Measurements from ENCODE around the gene TRIM23. TPM values are rescaled to one million over a fixed set of nuclear protein-coding genes. Genes with fewer than 3 reads are reported as not detected.
"Not testable (repeated sequence)": the region's sequence is repeated elsewhere in the genome, so short reads cannot be mapped to it uniquely, and the experiment has no call there.

The TRIM23 gene
- total RNA-seq, 1 donor = 31.5 TPM

GRCh38 chr5:65623482-65623881, 651 bp downstream of the TRIM23 start:
- peak overlapping the region; percentile 99 for H3K4me3 ChIP-seq (ENCODE audit: low read depth, low read length)
- TF ChIP-seq CTCF (IDR thresholded peaks at IDR 0.05; ENCODE audit: insufficient read depth, low read depth, low read length) = no peak
- DNase-seq (ENCODE audit: low read depth) = no peak

- H3K4me3 ChIP-seq (ENCODE audit: low read depth, low read length); DNase-seq (ENCODE audit: low read depth): not testable (repeated sequence)
These were observed 2.2 kb downstream of the TRIM23 start for GRCh38 chr5:65621961-65622360.

- H3K4me3 ChIP-seq (ENCODE audit: low read depth, low read length) = no peak overlapping the region
- TF ChIP-seq CTCF (IDR thresholded peaks at IDR 0.05; ENCODE audit: insufficient read depth, low read depth, low read length) = no peak
- DNase-seq (ENCODE audit: low read depth) = no peak
These were observed 4.1 kb downstream of the TRIM23 start for GRCh38 chr5:65620021-65620420.

- DNase-seq (ENCODE audit: low read depth) = no peak
- TF ChIP-seq CTCF (IDR thresholded peaks at IDR 0.05; ENCODE audit: insufficient read depth, low read depth, low read length) = no peak
These were observed 11.7 kb downstream of the TRIM23 start for GRCh38 chr5:65612298-65612907.

GRCh38 chr5:65611524-65611923, 12.6 kb downstream of the TRIM23 start:
- peak; percentile 11 for DNase-seq (ENCODE audit: low read depth)
- TF ChIP-seq CTCF (IDR thresholded peaks at IDR 0.05; ENCODE audit: insufficient read depth, low read depth, low read length) = no peak
- no peak overlapping the region for H3K4me3 ChIP-seq (ENCODE audit: low read depth, low read length)

More at GRCh38 chr5:65612298-65612907, 11.7 kb downstream of the TRIM23 start:
- H3K4me3 ChIP-seq (ENCODE audit: low read depth, low read length) = no peak overlapping the region

- not testable (repeated sequence) for DNase-seq (ENCODE audit: low read depth); H3K4me3 ChIP-seq (ENCODE audit: low read depth, low read length)
These were observed 22.4 kb downstream of the TRIM23 start for GRCh38 chr5:65601761-65602160.

GRCh38 chr5:65588694-65589093, 35.4 kb downstream of the TRIM23 start:
- TF ChIP-seq CTCF (IDR thresholded peaks at IDR 0.05; ENCODE audit: insufficient read depth, low read depth, low read length) = no peak
- DNase-seq (ENCODE audit: low read depth) = no peak
- no peak overlapping the region for H3K4me3 ChIP-seq (ENCODE audit: low read depth, low read length)

- peak; percentile 60 for DNase-seq (ENCODE audit: low read depth)
- H3K4me3 ChIP-seq (ENCODE audit: low read depth, low read length) = no peak overlapping the region
- no peak for TF ChIP-seq CTCF (IDR thresholded peaks at IDR 0.05; ENCODE audit: insufficient read depth, low read depth, low read length)
These were observed 47.0 kb downstream of the TRIM23 start for GRCh38 chr5:65577141-65577540.
